WTC11 (cell line): Measurements from ENCODE around the gene ADGRL2. TPM values are rescaled to one million over a fixed set of nuclear protein-coding genes. Genes with fewer than 3 reads are reported as not detected.

ENCODE experiments used
- ATAC-seq: fragments of 200-7000 bp; cut with Tn5 transposase; 2 replicates; pipeline ENCODE4 v1.10.0; 2021; ENCODE audit warnings: mild to moderate bottlenecking, moderate library complexity
- CTCF ChIA-PET: fragments of 300-600 bp; sonication (Branson Sonifier 250); formaldehyde crosslinking; loops from one replicate; lab custom pipeline; 2021; ENCODE audit warnings: antibody characterized with exemption; lab: Charles Lee
- POLR2A ChIA-PET: fragments of 350-600 bp; sonication (Branson Sonifier 250); formaldehyde crosslinking; loops from one replicate; lab custom pipeline; 2021; ENCODE audit warnings: antibody characterized with exemption; lab: Charles Lee
- DNase-seq: peaks from one replicate; pipeline ENCODE4 v3.0.0; 2021; ENCODE audit warnings: low spot score
- H3K27ac Mint-ChIP-seq: 2 replicates; pipeline ENCODE4 v1.8.0; 2021; ENCODE audit warnings: mixed read lengths
- H3K27me3 Mint-ChIP-seq: 2 replicates; pipeline ENCODE4 v1.8.0; 2021; ENCODE audit warnings: low read depth, mild to moderate bottlenecking, moderate library complexity, mixed read lengths
- H3K36me3 Mint-ChIP-seq: 2 replicates; pipeline ENCODE4 v1.8.0; 2021; ENCODE audit warnings: mixed read lengths
- H3K4me1 Mint-ChIP-seq: 2 replicates; pipeline ENCODE4 v1.8.0; 2022; ENCODE audit warnings: mixed read lengths
- H3K4me3 Mint-ChIP-seq: 2 replicates; pipeline ENCODE4 v1.8.0; 2021; ENCODE audit warnings: mild to moderate bottlenecking, moderate library complexity, mixed read lengths
- H3K9me3 Mint-ChIP-seq: 2 replicates; pipeline ENCODE4 v1.8.0; 2021; ENCODE audit warnings: mixed read lengths
- ATF1 ChIP-seq: sonication (generic); formaldehyde crosslinking; IDR thresholded peaks from 2 replicates; pipeline ENCODE4 v1.8.1; 2023; ENCODE audit warnings: mild to moderate bottlenecking, moderate library complexity, missing genetic modification reagents
- GRHL2 ChIP-seq: fragments of 250-450 bp; sonication (Bioruptor Pico); IDR thresholded peaks from 2 replicates; pipeline ENCODE4 v1.8.0; 2022; ENCODE audit warnings: mild to moderate bottlenecking, moderate library complexity; ENCODE audit not compliant: insufficient replicate concordance, severe bottlenecking
- GTF2I ChIP-seq: fragments of 250-450 bp; sonication (Bioruptor Pico); conservative IDR thresholded peaks from 2 replicates; pipeline ENCODE4 v1.4.0; 2021; ENCODE audit warnings: mild to moderate bottlenecking
- JAZF1 ChIP-seq: fragments of 250-450 bp; sonication (Bioruptor Pico); IDR thresholded peaks from 2 replicates; pipeline ENCODE4 v1.9.0; 2021; ENCODE audit warnings: moderate library complexity, mild to moderate bottlenecking, inconsistent platforms
- NFATC4 ChIP-seq: fragments of 250-450 bp; sonication (Bioruptor Pico); IDR thresholded peaks from 2 replicates; pipeline ENCODE4 v1.9.0; 2021; ENCODE audit warnings: mild to moderate bottlenecking
- RORB ChIP-seq: fragments of 250-450 bp; sonication (Bioruptor Pico); IDR thresholded peaks from 2 replicates; pipeline ENCODE4 v1.9.0; 2021; ENCODE audit warnings: mild to moderate bottlenecking
- SMAD4 ChIP-seq: sonication (generic); formaldehyde crosslinking; IDR thresholded peaks from 2 replicates; pipeline ENCODE4 v1.8.0; 2022; ENCODE audit warnings: mild to moderate bottlenecking, missing genetic modification reagents
- ZNF121 ChIP-seq: sonication (generic); formaldehyde crosslinking; IDR thresholded peaks from 2 replicates; pipeline ENCODE4 v1.8.0; 2023; ENCODE audit warnings: missing genetic modification reagents
- ZNF138 ChIP-seq: sonication (generic); formaldehyde crosslinking; conservative IDR thresholded peaks from 2 replicates; pipeline ENCODE4 v1.8.1; 2022; ENCODE audit warnings: mild to moderate bottlenecking, moderate library complexity, missing genetic modification reagents
- ZNF219 ChIP-seq: sonication (generic); formaldehyde crosslinking; IDR thresholded peaks from 2 replicates; pipeline ENCODE4 v1.8.0; 2023; ENCODE audit warnings: missing genetic modification reagents, mild to moderate bottlenecking, borderline replicate concordance
- ZNF232 ChIP-seq: sonication (generic); formaldehyde crosslinking; IDR thresholded peaks from 2 replicates; pipeline ENCODE4 v1.8.0; 2022; ENCODE audit warnings: mild to moderate bottlenecking, missing genetic modification reagents
- ZNF671 ChIP-seq: fragments of 250-450 bp; sonication (Bioruptor Pico); IDR thresholded peaks from 2 replicates; pipeline ENCODE4 v1.8.0; 2021; ENCODE audit warnings: mild to moderate bottlenecking
- total RNA-seq: library from RNA; stranded (reverse); gene quantifications from 3 replicates; pipeline ENCODE4 v1.2.3, GENCODE V29; 2021
- TF ChIP-seq, protein P1 (sequence below): sonication (generic); formaldehyde crosslinking; IDR thresholded peaks from 2 replicates; pipeline ENCODE4 v1.8.0; 2023; ENCODE audit warnings: missing genetic modification reagents, mild to moderate bottlenecking, borderline replicate concordance
- TF ChIP-seq, protein P2 (sequence below): sonication (generic); formaldehyde crosslinking; IDR thresholded peaks from 2 replicates; pipeline ENCODE4 v1.8.1; 2023; ENCODE audit warnings: mild to moderate bottlenecking, moderate library complexity, missing genetic modification reagents
- TF ChIP-seq, protein P3 (sequence below): sonication (generic); formaldehyde crosslinking; IDR thresholded peaks from 2 replicates; pipeline ENCODE4 v1.8.1; 2022; ENCODE audit warnings: mild to moderate bottlenecking, missing genetic modification reagents, moderate library complexity, borderline replicate concordance
- TF ChIP-seq, protein P4 (sequence below): sonication (generic); formaldehyde crosslinking; IDR thresholded peaks from 2 replicates; pipeline ENCODE4 v1.8.1; 2023; ENCODE audit warnings: mild to moderate bottlenecking, missing genetic modification reagents
- TF ChIP-seq, protein P5 (sequence below): fragments of 250-450 bp; sonication (Bioruptor Pico); IDR thresholded peaks from 2 replicates; pipeline ENCODE4 v1.8.0; 2021; ENCODE audit warnings: mild to moderate bottlenecking
- TF ChIP-seq, protein P6 (sequence below): sonication (generic); formaldehyde crosslinking; IDR thresholded peaks from 2 replicates; pipeline ENCODE4 v1.8.0; 2022; ENCODE audit warnings: mild to moderate bottlenecking, missing genetic modification reagents
- TF ChIP-seq, protein P7 (sequence below): fragments of 250-450 bp; sonication (Bioruptor Pico); IDR thresholded peaks from 2 replicates; pipeline ENCODE4 v1.9.0; 2021; ENCODE audit warnings: mild to moderate bottlenecking, borderline replicate concordance
- TF ChIP-seq, protein P8 (sequence below): sonication (generic); formaldehyde crosslinking; IDR thresholded peaks from 2 replicates; pipeline ENCODE4 v1.8.1; 2023; ENCODE audit warnings: mild to moderate bottlenecking, missing genetic modification reagents

ADGRL2 gene
- total RNA-seq, 1 experiment from 2014 or later: 71.6 TPM

DNA sequence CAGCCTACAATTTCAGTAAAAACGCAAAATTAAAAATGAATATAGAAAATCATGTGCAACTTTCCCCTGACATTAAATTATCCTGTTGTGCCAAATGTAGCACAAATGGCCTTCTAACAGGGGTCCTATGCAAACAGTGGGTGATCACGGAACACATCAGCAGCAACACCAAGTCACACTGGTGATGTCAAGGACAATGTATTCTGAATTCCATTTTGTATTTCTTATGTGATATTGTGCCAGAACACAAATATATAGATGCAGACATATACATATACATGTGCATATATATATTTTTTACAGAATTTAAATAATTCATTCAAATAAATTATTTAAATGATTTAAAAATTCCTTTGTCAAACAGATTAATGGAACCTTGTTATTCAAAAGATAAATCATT, 8.6 kb upstream of the ADGRL2 start:
- Mint-ChIP-seq H3K27me3 (no peaks in the 10 kb centered on the region), H3K9me3 (peaks cover under 1% of the 10 kb centered on the region), H3K27ac (no peak overlapping the region), H3K36me3 (peaks cover 1% of the 10 kb centered on the region), H3K4me3 (no peak overlapping the region), H3K4me1 (peaks cover 7% of the 10 kb centered on the region)
- no peak for ATAC-seq
- ChIA-PET POLR2A (no interaction called here), CTCF (no interaction called here)
- TF ChIP-seq SMAD4 (no peak), GTF2I (CRISPR knock-in tag) (no peak), ZNF219 (CRISPR knock-in tag) (no peak), GRHL2 (CRISPR knock-in tag) (no peak), NFATC4 (CRISPR knock-in tag) (no peak), RORB (no peak), JAZF1 (CRISPR knock-in tag) (no peak), ATF1 (CRISPR knock-in tag) (no peak), ZNF121 (CRISPR knock-in tag) (no peak), ZNF232 (CRISPR knock-in tag) (no peak), ZNF138 (CRISPR knock-in tag) (no peak), ZNF671 (no peak)
- TF ChIP-seq, protein P1, sequence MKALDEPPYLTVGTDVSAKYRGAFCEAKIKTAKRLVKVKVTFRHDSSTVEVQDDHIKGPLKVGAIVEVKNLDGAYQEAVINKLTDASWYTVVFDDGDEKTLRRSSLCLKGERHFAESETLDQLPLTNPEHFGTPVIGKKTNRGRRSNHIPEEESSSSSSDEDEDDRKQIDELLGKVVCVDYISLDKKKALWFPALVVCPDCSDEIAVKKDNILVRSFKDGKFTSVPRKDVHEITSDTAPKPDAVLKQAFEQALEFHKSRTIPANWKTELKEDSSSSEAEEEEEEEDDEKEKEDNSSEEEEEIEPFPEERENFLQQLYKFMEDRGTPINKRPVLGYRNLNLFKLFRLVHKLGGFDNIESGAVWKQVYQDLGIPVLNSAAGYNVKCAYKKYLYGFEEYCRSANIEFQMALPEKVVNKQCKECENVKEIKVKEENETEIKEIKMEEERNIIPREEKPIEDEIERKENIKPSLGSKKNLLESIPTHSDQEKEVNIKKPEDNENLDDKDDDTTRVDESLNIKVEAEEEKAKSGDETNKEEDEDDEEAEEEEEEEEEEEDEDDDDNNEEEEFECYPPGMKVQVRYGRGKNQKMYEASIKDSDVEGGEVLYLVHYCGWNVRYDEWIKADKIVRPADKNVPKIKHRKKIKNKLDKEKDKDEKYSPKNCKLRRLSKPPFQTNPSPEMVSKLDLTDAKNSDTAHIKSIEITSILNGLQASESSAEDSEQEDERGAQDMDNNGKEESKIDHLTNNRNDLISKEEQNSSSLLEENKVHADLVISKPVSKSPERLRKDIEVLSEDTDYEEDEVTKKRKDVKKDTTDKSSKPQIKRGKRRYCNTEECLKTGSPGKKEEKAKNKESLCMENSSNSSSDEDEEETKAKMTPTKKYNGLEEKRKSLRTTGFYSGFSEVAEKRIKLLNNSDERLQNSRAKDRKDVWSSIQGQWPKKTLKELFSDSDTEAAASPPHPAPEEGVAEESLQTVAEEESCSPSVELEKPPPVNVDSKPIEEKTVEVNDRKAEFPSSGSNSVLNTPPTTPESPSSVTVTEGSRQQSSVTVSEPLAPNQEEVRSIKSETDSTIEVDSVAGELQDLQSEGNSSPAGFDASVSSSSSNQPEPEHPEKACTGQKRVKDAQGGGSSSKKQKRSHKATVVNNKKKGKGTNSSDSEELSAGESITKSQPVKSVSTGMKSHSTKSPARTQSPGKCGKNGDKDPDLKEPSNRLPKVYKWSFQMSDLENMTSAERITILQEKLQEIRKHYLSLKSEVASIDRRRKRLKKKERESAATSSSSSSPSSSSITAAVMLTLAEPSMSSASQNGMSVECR (CRISPR knock-in tag): no peak
- TF ChIP-seq, protein P2, sequence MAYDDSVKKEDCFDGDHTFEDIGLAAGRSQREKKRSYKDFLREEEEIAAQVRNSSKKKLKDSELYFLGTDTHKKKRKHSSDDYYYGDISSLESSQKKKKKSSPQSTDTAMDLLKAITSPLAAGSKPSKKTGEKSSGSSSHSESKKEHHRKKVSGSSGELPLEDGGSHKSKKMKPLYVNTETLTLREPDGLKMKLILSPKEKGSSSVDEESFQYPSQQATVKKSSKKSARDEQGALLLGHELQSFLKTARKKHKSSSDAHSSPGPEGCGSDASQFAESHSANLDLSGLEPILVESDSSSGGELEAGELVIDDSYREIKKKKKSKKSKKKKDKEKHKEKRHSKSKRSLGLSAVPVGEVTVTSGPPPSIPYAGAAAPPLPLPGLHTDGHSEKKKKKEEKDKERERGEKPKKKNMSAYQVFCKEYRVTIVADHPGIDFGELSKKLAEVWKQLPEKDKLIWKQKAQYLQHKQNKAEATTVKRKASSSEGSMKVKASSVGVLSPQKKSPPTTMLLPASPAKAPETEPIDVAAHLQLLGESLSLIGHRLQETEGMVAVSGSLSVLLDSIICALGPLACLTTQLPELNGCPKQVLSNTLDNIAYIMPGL: no peak
- TF ChIP-seq, protein P3, sequence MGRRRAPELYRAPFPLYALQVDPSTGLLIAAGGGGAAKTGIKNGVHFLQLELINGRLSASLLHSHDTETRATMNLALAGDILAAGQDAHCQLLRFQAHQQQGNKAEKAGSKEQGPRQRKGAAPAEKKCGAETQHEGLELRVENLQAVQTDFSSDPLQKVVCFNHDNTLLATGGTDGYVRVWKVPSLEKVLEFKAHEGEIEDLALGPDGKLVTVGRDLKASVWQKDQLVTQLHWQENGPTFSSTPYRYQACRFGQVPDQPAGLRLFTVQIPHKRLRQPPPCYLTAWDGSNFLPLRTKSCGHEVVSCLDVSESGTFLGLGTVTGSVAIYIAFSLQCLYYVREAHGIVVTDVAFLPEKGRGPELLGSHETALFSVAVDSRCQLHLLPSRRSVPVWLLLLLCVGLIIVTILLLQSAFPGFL (CRISPR knock-in tag): no peak
- TF ChIP-seq, protein P4, sequence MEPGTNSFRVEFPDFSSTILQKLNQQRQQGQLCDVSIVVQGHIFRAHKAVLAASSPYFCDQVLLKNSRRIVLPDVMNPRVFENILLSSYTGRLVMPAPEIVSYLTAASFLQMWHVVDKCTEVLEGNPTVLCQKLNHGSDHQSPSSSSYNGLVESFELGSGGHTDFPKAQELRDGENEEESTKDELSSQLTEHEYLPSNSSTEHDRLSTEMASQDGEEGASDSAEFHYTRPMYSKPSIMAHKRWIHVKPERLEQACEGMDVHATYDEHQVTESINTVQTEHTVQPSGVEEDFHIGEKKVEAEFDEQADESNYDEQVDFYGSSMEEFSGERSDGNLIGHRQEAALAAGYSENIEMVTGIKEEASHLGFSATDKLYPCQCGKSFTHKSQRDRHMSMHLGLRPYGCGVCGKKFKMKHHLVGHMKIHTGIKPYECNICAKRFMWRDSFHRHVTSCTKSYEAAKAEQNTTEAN (CRISPR knock-in tag): no peak
- TF ChIP-seq, protein P5, sequence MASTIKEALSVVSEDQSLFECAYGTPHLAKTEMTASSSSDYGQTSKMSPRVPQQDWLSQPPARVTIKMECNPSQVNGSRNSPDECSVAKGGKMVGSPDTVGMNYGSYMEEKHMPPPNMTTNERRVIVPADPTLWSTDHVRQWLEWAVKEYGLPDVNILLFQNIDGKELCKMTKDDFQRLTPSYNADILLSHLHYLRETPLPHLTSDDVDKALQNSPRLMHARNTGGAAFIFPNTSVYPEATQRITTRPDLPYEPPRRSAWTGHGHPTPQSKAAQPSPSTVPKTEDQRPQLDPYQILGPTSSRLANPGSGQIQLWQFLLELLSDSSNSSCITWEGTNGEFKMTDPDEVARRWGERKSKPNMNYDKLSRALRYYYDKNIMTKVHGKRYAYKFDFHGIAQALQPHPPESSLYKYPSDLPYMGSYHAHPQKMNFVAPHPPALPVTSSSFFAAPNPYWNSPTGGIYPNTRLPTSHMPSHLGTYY (CRISPR knock-in tag): no peak
- TF ChIP-seq, protein P6, sequence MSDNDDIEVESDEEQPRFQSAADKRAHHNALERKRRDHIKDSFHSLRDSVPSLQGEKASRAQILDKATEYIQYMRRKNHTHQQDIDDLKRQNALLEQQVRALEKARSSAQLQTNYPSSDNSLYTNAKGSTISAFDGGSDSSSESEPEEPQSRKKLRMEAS (CRISPR knock-in tag): no peak
- TF ChIP-seq, protein P7, sequence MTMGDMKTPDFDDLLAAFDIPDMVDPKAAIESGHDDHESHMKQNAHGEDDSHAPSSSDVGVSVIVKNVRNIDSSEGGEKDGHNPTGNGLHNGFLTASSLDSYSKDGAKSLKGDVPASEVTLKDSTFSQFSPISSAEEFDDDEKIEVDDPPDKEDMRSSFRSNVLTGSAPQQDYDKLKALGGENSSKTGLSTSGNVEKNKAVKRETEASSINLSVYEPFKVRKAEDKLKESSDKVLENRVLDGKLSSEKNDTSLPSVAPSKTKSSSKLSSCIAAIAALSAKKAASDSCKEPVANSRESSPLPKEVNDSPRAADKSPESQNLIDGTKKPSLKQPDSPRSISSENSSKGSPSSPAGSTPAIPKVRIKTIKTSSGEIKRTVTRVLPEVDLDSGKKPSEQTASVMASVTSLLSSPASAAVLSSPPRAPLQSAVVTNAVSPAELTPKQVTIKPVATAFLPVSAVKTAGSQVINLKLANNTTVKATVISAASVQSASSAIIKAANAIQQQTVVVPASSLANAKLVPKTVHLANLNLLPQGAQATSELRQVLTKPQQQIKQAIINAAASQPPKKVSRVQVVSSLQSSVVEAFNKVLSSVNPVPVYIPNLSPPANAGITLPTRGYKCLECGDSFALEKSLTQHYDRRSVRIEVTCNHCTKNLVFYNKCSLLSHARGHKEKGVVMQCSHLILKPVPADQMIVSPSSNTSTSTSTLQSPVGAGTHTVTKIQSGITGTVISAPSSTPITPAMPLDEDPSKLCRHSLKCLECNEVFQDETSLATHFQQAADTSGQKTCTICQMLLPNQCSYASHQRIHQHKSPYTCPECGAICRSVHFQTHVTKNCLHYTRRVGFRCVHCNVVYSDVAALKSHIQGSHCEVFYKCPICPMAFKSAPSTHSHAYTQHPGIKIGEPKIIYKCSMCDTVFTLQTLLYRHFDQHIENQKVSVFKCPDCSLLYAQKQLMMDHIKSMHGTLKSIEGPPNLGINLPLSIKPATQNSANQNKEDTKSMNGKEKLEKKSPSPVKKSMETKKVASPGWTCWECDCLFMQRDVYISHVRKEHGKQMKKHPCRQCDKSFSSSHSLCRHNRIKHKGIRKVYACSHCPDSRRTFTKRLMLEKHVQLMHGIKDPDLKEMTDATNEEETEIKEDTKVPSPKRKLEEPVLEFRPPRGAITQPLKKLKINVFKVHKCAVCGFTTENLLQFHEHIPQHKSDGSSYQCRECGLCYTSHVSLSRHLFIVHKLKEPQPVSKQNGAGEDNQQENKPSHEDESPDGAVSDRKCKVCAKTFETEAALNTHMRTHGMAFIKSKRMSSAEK (CRISPR knock-in tag): no peak
- TF ChIP-seq, protein P8, sequence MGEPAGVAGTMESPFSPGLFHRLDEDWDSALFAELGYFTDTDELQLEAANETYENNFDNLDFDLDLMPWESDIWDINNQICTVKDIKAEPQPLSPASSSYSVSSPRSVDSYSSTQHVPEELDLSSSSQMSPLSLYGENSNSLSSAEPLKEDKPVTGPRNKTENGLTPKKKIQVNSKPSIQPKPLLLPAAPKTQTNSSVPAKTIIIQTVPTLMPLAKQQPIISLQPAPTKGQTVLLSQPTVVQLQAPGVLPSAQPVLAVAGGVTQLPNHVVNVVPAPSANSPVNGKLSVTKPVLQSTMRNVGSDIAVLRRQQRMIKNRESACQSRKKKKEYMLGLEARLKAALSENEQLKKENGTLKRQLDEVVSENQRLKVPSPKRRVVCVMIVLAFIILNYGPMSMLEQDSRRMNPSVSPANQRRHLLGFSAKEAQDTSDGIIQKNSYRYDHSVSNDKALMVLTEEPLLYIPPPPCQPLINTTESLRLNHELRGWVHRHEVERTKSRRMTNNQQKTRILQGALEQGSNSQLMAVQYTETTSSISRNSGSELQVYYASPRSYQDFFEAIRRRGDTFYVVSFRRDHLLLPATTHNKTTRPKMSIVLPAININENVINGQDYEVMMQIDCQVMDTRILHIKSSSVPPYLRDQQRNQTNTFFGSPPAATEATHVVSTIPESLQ (CRISPR knock-in tag): no peak
- no peak for DNase-seq
